HepG2 (cell line): ENCODE data around the gene KCTD13. TPM values are rescaled to one million over a fixed set of nuclear protein-coding genes. Genes with fewer than 3 reads are reported as not detected.

Experiments
- ATAD3A ChIP-seq: sonication (generic); formaldehyde crosslinking; IDR thresholded peaks from 2 replicates; pipeline ENCODE4 v1.4.0; 2020; ENCODE audit warnings: missing genetic modification reagents
- CC2D1A ChIP-seq: sonication (generic); formaldehyde crosslinking; IDR thresholded peaks from 2 replicates; pipeline ENCODE4 v1.8.1; 2023; ENCODE audit warnings: mild to moderate bottlenecking, missing genetic modification reagents
- FOXO4 ChIP-seq: sonication (generic); formaldehyde crosslinking; conservative IDR thresholded peaks from 2 replicates; pipeline ENCODE4 v1.8.1; 2023; ENCODE audit warnings: missing genetic modification reagents
- IRF9 ChIP-seq: sonication (generic); formaldehyde crosslinking; IDR thresholded peaks from 2 replicates; pipeline ENCODE4 v1.8.0; 2022; ENCODE audit warnings: missing genetic modification reagents, mild to moderate bottlenecking, borderline replicate concordance
- KDM5B ChIP-seq: sonication (generic); formaldehyde crosslinking; IDR thresholded peaks from 2 replicates; pipeline ENCODE4 v1.4.0; 2020; ENCODE audit warnings: missing genetic modification reagents, mild to moderate bottlenecking, borderline replicate concordance
- NCOA5 ChIP-seq: sonication (generic); formaldehyde crosslinking; IDR thresholded peaks from 2 replicates; pipeline ENCODE4 v1.4.0; 2020; ENCODE audit warnings: missing genetic modification reagents
- NR2C2 ChIP-seq: sonication (generic); formaldehyde crosslinking; IDR thresholded peaks from 2 replicates; pipeline ENCODE4 v1.4.0; 2020; ENCODE audit warnings: missing genetic modification reagents, mild to moderate bottlenecking, moderate library complexity, borderline replicate concordance
- PITX1 ChIP-seq: sonication (generic); formaldehyde crosslinking; IDR thresholded peaks from 2 replicates; pipeline ENCODE4 v1.5.1; 2020; ENCODE audit warnings: mild to moderate bottlenecking, missing genetic modification reagents
- SALL2 ChIP-seq: sonication (generic); formaldehyde crosslinking; IDR thresholded peaks from 2 replicates; pipeline ENCODE4 v1.8.1; 2023; ENCODE audit warnings: mild to moderate bottlenecking, missing genetic modification reagents, inconsistent platforms
- SRSF9 ChIP-seq: fragments of 200-400 bp; formaldehyde crosslinking; IDR thresholded peaks from 2 replicates; pipeline ENCODE4 v1.6.1; 2018; ENCODE audit warnings: borderline replicate concordance, mild to moderate bottlenecking, low read depth, low read length; ENCODE audit not compliant: insufficient read depth, poor library complexity, severe bottlenecking
- ZC3H13 ChIP-seq: sonication (generic); formaldehyde crosslinking; IDR thresholded peaks from 2 replicates; pipeline ENCODE4 v1.8.1; 2023; ENCODE audit warnings: mild to moderate bottlenecking, missing genetic modification reagents, moderate library complexity
- ZFP62 ChIP-seq: sonication (generic); formaldehyde crosslinking; IDR thresholded peaks from 2 replicates; pipeline ENCODE4 v1.4.0; 2020; ENCODE audit warnings: missing genetic modification reagents
- ZNF496 ChIP-seq: sonication (generic); formaldehyde crosslinking; IDR thresholded peaks from 2 replicates; pipeline ENCODE4 v1.8.1; 2023; ENCODE audit warnings: mild to moderate bottlenecking, moderate library complexity, missing genetic modification reagents; ENCODE audit not compliant: insufficient replicate concordance
- ZNF513 ChIP-seq: sonication (generic); formaldehyde crosslinking; conservative IDR thresholded peaks from 2 replicates; pipeline ENCODE4 v1.5.0; 2020; ENCODE audit warnings: missing genetic modification reagents
- ZNF709 ChIP-seq: sonication (generic); formaldehyde crosslinking; IDR thresholded peaks from 2 replicates; pipeline ENCODE4 v1.5.0; 2020; ENCODE audit warnings: mild to moderate bottlenecking, missing genetic modification reagents
- polyA plus RNA-seq, 8 experiments: library from polyadenylated mRNA; depleted of rRNA in 3 of 8; stranded (reverse) in 7 of 8; unstranded in 1 of 8; fragments of >200 nt; fragmentation: Illumina TruSeq in 4 of 8; extraction: Trizol in 4 of 8; gene quantifications; 2 replicates each; pipeline versions ENCODE4 v1.2.1 to v1.2.3, GENCODE V29; 2011 to 2016; ENCODE audit warnings: low read depth in 4 of 8, missing spikeins in 1 of 8, mixed read lengths in 1 of 8; ENCODE audit not compliant: insufficient read depth in 1 of 8
- total RNA-seq, 5 experiments: library from RNA; depleted of rRNA; stranded (reverse); fragments of >200 nt; fragmentation: Illumina TruSeq; extraction: Trizol; gene quantifications; 2 replicates each; pipeline ENCODE4 v1.2.3, GENCODE V29; 2016; ENCODE audit warnings: low read depth in 1 of 5
- TF ChIP-seq, protein P1 (sequence below): sonication (generic); formaldehyde crosslinking; IDR thresholded peaks from 2 replicates; pipeline ENCODE4 v1.8.1; 2023; ENCODE audit warnings: mild to moderate bottlenecking, moderate library complexity, missing genetic modification reagents
- TF ChIP-seq, protein P2 (sequence below): sonication (generic); formaldehyde crosslinking; IDR thresholded peaks from 2 replicates; pipeline ENCODE4 v1.5.1; 2020; ENCODE audit warnings: mild to moderate bottlenecking, missing genetic modification reagents, borderline replicate concordance

Gene KCTD13
- total and polyA plus RNA-seq, 2 of the 13 experiments (the other 11 are each of a cell fraction or from before 2014, with no cell fraction given) = 6.3 to 14.7 TPM

- TF ChIP-seq ZNF496 (CRISPR knock-in tag) (no peak), SRSF9 (no peak), NR2C2 (CRISPR knock-in tag) (no peak), ATAD3A (CRISPR knock-in tag) (no peak; the same call in 1 of the 2 replicates), ZNF513 (no peak), NCOA5 (no peak), ZFP62 (CRISPR knock-in tag) (no peak), KDM5B (CRISPR knock-in tag) (peak; percentile 91; the same call in 1 of the 2 replicates), CC2D1A (CRISPR knock-in tag) (no peak), FOXO4 (CRISPR knock-in tag) (no peak), SALL2 (CRISPR knock-in tag) (peak; percentile 94), ZNF709 (CRISPR knock-in tag) (0 out of 2 replicates have a peak, but pooled peaks have one; percentile 77), PITX1 (CRISPR knock-in tag) (no peak), ZC3H13 (peak; percentile 67), IRF9 (CRISPR knock-in tag) (peak; percentile 85)
- TF ChIP-seq, protein P1, sequence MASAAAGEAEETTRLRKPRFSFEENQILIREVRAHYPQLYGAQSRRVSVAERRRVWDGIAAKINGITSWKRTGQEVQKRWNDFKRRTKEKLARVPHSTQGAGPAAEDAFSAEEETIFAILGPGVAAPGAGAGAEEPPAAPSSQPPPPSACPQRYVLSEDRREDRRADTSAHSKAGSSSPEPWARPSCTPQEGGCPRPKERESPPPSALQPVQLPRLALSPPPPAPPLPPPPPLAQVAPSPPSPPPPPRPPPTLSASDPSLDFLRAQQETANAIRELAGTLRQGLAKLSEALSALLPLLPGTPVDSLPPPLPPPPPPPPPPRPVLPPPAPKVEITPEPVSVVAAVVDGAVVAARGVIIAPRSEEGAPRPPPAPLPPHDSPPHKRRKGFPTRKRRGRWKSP (CRISPR knock-in tag) = peak; percentile 22; the same call in 1 of the 2 replicates
- TF ChIP-seq, protein P2, sequence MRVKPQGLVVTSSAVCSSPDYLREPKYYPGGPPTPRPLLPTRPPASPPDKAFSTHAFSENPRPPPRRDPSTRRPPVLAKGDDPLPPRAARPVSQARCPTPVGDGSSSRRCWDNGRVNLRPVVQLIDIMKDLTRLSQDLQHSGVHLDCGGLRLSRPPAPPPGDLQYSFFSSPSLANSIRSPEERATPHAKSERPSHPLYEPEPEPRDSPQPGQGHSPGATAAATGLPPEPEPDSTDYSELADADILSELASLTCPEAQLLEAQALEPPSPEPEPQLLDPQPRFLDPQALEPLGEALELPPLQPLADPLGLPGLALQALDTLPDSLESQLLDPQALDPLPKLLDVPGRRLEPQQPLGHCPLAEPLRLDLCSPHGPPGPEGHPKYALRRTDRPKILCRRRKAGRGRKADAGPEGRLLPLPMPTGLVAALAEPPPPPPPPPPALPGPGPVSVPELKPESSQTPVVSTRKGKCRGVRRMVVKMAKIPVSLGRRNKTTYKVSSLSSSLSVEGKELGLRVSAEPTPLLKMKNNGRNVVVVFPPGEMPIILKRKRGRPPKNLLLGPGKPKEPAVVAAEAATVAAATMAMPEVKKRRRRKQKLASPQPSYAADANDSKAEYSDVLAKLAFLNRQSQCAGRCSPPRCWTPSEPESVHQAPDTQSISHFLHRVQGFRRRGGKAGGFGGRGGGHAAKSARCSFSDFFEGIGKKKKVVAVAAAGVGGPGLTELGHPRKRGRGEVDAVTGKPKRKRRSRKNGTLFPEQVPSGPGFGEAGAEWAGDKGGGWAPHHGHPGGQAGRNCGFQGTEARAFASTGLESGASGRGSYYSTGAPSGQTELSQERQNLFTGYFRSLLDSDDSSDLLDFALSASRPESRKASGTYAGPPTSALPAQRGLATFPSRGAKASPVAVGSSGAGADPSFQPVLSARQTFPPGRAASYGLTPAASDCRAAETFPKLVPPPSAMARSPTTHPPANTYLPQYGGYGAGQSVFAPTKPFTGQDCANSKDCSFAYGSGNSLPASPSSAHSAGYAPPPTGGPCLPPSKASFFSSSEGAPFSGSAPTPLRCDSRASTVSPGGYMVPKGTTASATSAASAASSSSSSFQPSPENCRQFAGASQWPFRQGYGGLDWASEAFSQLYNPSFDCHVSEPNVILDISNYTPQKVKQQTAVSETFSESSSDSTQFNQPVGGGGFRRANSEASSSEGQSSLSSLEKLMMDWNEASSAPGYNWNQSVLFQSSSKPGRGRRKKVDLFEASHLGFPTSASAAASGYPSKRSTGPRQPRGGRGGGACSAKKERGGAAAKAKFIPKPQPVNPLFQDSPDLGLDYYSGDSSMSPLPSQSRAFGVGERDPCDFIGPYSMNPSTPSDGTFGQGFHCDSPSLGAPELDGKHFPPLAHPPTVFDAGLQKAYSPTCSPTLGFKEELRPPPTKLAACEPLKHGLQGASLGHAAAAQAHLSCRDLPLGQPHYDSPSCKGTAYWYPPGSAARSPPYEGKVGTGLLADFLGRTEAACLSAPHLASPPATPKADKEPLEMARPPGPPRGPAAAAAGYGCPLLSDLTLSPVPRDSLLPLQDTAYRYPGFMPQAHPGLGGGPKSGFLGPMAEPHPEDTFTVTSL (CRISPR knock-in tag) = peak; percentile 78
Observed at GRCh38 chr16:29925781-29926710, at the start of gene KCTD13 (continued).
